Measurements from ENCODE around the gene AP5Z1.

The AP5Z1 gene

DNA sequence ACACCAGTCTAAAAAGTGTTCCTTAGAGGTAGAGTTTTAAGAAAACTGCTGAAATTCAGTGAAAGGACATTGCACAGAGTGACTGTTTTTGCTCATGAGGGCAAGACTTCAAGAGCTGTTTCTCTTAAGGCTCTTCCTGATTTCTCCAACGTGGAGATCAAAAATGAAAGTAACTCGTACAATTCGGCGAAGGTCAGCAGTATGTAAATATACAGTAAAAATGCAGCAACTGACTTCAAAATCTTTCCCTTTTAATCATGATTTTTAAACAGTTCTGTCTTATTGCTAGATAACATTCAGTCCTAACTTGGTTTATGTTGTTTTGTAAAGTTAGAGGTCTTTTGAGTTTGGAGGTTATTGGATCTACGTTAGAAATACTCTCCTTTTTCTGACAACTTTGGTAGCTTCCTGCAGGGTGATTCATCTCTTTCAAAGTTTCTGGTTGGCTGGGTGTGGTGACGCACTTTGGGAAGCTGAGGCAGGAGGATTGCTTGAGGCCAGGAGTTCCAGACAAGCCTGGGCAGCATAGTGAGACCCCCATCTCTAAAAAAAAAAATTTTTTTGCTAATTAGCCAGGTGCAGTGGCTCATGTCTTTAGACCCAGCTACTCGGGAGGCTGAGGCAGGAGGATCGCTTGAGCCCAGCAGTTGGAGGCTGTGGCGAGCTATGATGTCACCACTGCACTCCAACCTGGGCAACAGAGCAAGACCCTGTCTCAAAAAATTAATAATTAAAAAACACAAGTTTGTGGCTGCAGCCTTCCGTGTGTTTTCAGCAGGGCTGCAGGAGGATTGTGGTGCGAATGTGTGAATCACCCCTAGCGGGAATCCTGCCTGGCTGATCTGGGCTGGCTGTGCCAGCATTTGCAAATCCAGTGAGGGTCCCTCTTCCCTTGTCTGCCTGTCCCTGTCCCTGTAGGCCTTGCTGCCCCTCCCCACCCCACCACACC is 29.2 kb upstream of the AP5Z1 start:
- H3K27ac ChIP-seq: peak overlapping the region; percentile 74
- TF ChIP-seq ZFX (IDR thresholded peaks at IDR 0.05; ENCODE audit: borderline replicate concordance): no peak
- TF ChIP-seq, protein P1, sequence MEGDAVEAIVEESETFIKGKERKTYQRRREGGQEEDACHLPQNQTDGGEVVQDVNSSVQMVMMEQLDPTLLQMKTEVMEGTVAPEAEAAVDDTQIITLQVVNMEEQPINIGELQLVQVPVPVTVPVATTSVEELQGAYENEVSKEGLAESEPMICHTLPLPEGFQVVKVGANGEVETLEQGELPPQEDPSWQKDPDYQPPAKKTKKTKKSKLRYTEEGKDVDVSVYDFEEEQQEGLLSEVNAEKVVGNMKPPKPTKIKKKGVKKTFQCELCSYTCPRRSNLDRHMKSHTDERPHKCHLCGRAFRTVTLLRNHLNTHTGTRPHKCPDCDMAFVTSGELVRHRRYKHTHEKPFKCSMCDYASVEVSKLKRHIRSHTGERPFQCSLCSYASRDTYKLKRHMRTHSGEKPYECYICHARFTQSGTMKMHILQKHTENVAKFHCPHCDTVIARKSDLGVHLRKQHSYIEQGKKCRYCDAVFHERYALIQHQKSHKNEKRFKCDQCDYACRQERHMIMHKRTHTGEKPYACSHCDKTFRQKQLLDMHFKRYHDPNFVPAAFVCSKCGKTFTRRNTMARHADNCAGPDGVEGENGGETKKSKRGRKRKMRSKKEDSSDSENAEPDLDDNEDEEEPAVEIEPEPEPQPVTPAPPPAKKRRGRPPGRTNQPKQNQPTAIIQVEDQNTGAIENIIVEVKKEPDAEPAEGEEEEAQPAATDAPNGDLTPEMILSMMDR (IDR thresholded peaks at IDR 0.05): no peak

DNA sequence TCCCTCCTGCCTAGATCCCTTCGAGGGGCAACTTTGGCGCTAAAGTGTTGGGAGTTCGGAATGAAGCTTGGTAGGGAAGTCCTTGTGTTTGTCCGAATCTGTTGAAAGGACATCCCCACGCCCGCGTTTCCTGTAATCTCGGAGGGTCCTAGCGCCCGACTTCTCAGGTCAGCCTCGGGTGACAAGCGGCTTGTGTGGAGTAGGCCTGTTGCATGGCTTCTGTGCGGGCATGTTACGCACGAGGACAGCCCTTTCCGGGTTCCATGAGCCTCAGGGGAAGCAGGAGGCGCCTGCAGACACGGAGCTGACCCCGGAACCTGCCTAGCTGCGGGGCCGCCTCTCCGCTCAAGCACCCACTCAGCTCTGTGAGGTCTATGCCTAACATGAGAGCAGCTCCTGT is 28.4 kb upstream of the AP5Z1 start:
- no peak overlapping the region for H3K27ac ChIP-seq
- TF ChIP-seq ZFX (IDR thresholded peaks at IDR 0.05; ENCODE audit: borderline replicate concordance): no peak
- TF ChIP-seq, protein P1 (IDR thresholded peaks at IDR 0.05): no peak

DNA sequence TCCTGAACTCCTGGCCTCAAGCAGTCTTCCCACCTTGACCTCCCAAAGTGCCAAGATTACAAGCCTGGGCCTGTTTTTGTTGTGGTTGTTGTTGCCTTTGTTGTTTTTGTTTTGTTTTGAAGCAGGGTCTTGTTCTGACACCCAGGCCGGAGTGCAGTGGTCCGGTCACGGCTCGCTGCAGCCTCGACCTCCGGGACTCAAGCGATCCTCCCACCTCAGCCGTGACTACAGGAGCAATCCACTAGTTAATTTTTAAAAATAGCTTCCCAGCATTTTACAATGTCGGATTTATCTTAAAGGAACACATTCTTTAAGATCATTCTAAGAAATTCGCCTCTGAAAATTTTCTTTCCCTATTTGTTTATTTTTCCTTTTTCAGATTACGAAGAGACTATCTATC is 27.7 kb upstream of the AP5Z1 start:
- TF ChIP-seq, protein P1 (IDR thresholded peaks at IDR 0.05): no peak
- no peak for TF ChIP-seq ZFX (IDR thresholded peaks at IDR 0.05; ENCODE audit: borderline replicate concordance)
- H3K27ac ChIP-seq: no peak overlapping the region

DNA sequence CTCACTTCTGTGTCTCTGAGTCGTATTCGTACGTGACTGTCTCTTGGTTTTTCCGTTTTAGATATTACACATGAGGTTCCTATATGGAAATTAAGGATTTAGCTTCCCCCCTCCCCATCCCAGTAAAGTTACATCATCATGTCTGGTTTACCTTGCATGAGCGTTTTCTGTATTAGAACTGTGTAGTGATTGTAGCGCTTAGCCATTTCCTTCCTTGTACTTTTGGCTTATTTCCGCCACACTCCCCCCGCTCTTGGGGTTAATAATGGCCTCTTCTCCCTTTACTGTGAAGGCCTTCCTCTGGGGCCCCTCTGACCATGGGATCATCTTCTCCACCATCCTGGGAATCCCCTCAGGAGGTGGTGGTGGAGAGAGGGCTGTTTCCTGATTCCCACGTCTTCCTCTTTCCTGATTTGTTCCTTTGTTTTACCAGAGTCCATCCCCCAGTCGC is 27.2 kb upstream of the AP5Z1 start:
- TF ChIP-seq ZFX (IDR thresholded peaks at IDR 0.05; ENCODE audit: borderline replicate concordance): no peak
- TF ChIP-seq, protein P1 (IDR thresholded peaks at IDR 0.05): no peak
- H3K27ac ChIP-seq: no peak overlapping the region

DNA sequence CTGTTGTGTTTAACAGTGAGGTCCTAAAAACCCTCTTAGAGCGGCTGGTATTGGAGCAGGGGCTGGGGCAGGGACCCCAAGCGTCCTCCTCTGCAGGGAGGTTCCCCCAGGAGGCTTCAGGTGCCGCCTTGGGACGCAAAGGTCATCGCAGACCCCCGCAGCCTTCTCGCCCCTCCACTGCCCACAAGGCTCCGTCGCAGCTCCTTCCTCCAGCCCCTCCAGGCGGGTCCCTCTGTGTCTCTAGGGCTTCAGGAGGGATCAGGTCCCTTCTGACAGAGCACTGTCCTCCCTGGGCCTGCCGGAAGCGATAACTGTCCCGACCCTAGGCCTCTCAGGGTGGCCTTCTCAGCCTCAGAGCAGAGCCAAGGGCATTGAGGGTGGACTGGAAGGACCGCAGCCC is 26.1 kb upstream of the AP5Z1 start:
- H3K27ac ChIP-seq: no peak overlapping the region
- TF ChIP-seq, protein P1 (IDR thresholded peaks at IDR 0.05): no peak
- TF ChIP-seq ZFX (IDR thresholded peaks at IDR 0.05; ENCODE audit: borderline replicate concordance): no peak

DNA sequence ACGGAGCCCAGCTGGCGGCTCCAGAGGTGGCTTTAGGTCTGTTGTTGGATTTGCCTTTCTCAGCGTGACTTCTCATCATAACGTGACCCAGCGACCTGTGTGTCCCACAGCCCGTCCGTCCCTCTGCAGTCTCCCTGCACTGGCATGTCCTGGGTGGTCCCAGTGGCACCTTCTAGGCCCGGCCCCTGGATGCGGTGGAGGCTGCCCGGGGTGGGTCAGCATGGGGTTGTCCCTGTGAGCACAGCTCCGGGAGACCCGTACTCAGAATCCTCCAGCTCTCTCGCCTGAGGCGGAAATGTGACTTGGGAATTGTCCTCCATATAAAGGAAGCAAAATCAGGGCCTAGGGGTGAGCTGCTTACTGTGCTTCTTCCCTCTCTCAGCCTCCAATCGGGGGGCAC is 25.6 kb upstream of the AP5Z1 start:
- TF ChIP-seq, protein P1 (IDR thresholded peaks at IDR 0.05): no peak
- no peak for TF ChIP-seq ZFX (IDR thresholded peaks at IDR 0.05; ENCODE audit: borderline replicate concordance)
- no peak overlapping the region for H3K27ac ChIP-seq

DNA sequence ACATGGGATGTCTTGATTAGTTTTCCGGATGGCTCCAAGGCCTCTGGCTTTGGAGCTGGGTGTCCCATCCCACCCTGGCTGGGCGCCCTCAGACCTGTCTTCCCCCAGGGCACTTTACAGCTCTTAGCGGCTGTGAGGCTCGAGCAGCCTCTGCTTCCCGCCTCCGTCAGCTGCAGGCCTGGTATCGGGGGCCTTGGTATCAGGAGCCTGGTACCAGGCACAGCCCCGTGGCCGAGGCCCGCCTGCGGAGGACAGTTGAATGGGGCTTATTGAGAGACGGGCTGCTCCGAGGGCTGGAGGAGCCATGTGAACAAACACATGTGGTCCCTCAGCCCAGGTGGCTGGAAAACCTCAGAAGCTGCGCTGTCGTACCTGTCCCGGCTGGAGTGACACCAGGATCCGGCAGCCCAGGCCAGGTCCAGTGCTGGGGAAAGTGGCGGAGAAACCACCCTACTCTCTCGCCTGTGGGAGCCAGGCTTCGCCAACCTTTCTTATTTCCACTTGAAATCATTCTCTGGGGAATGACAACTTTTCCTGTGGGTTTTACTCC is 23.9 kb upstream of the AP5Z1 start:
- no peak for TF ChIP-seq ZFX (IDR thresholded peaks at IDR 0.05; ENCODE audit: borderline replicate concordance)
- TF ChIP-seq, protein P1 (IDR thresholded peaks at IDR 0.05): no peak
- H3K27ac ChIP-seq: no peak overlapping the region
